H9 (cell line): ENCODE measurements around the gene OPA3. TPM values are rescaled to one million over a fixed set of nuclear protein-coding genes. Genes with fewer than 3 reads are reported as not detected.

ENCODE experiments used
- DNase-seq: peaks from one replicate; pipeline ENCODE4 v3.0.0-alpha.2; 2017
- H2AFZ ChIP-seq: one replicate; pipeline ENCODE4 v1.6.1; 2013; ENCODE audit warnings: mild to moderate bottlenecking, low read length, control low read depth, moderate library complexity
- H2AK5ac ChIP-seq: 2 replicates; pipeline ENCODE4 v1.6.1; 2013; ENCODE audit warnings: low read length, control low read depth, mixed read lengths; ENCODE audit not compliant: insufficient read length
- H2BK120ac ChIP-seq: one replicate; pipeline ENCODE4 v1.6.1; 2013; ENCODE audit warnings: low read depth, mild to moderate bottlenecking, low read length, control low read depth, inconsistent platforms; ENCODE audit not compliant: poor library complexity, severe bottlenecking
- H2BK12ac ChIP-seq: 2 replicates; pipeline ENCODE4 v1.6.1; 2013; ENCODE audit warnings: low read length, control low read depth, mixed read lengths, low read depth; ENCODE audit not compliant: insufficient read length
- H2BK15ac ChIP-seq: 2 replicates; pipeline ENCODE4 v1.6.1; 2013; ENCODE audit warnings: low read depth, low read length, control low read depth
- H2BK20ac ChIP-seq: one replicate; pipeline ENCODE4 v1.6.1; 2013; ENCODE audit warnings: low read depth, mild to moderate bottlenecking, low read length, control low read depth, inconsistent platforms; ENCODE audit not compliant: poor library complexity, severe bottlenecking
- H2BK5ac ChIP-seq: 2 replicates; pipeline ENCODE4 v1.6.1; 2013; ENCODE audit warnings: low read length, control low read depth, mixed read lengths; ENCODE audit not compliant: insufficient read length
- H3K14ac ChIP-seq: 2 replicates; pipeline ENCODE4 v1.6.1; 2013; ENCODE audit warnings: low read length, control low read depth; ENCODE audit not compliant: insufficient read depth
- H3K18ac ChIP-seq: 2 replicates; pipeline ENCODE4 v1.6.1; 2013; ENCODE audit warnings: low read depth, mild to moderate bottlenecking, mixed read lengths, low read length, control low read depth; ENCODE audit not compliant: insufficient read length
- H3K23ac ChIP-seq: 2 replicates; pipeline ENCODE4 v1.6.1; 2013; ENCODE audit warnings: low read length, control low read depth, mixed read lengths, low read depth; ENCODE audit not compliant: insufficient read length
- H3K23me2 ChIP-seq: 2 replicates; pipeline ENCODE4 v1.6.1; 2013; ENCODE audit warnings: low read depth, mild to moderate bottlenecking, mixed read lengths, low read length, control low read depth; ENCODE audit not compliant: insufficient read length, poor library complexity, severe bottlenecking
- H3K27ac ChIP-seq: 2 replicates; pipeline ENCODE4 v1.5.1; 2013; ENCODE audit warnings: low read length, control low read depth, mixed read lengths, low read depth; ENCODE audit not compliant: insufficient read length
- H3K27me3 ChIP-seq: 2 replicates; pipeline ENCODE4 v1.6.1; 2013; ENCODE audit warnings: low read length, control low read depth, inconsistent platforms; ENCODE audit not compliant: insufficient read depth
- H3K4ac ChIP-seq: 2 replicates; pipeline ENCODE4 v1.6.1; 2013; ENCODE audit warnings: low read depth, mild to moderate bottlenecking, control low read depth, inconsistent platforms, low read length, moderate library complexity
- H3K4me1 ChIP-seq: 2 replicates; pipeline ENCODE4 v1.6.1; 2013; ENCODE audit warnings: low read length, control low read depth, inconsistent platforms; ENCODE audit not compliant: insufficient read depth
- H3K4me2 ChIP-seq: 2 replicates; pipeline ENCODE4 v1.6.1; 2013; ENCODE audit warnings: low read length, control low read depth, mixed read lengths; ENCODE audit not compliant: insufficient read length, insufficient read depth
- H3K56ac ChIP-seq: 2 replicates; pipeline ENCODE4 v1.6.1; 2013; ENCODE audit warnings: low read depth, mild to moderate bottlenecking, mixed read lengths, low read length, control low read depth; ENCODE audit not compliant: insufficient read length
- H3K79me1 ChIP-seq: 2 replicates; pipeline ENCODE4 v1.6.1; 2013; ENCODE audit warnings: low read depth, mild to moderate bottlenecking, moderate library complexity, low read length, control low read depth, inconsistent platforms; ENCODE audit not compliant: insufficient read depth, poor library complexity, severe bottlenecking
- H3K79me2 ChIP-seq: 2 replicates; pipeline ENCODE4 v1.6.1; 2013; ENCODE audit warnings: low read length, control low read depth, inconsistent platforms; ENCODE audit not compliant: insufficient read depth
- H3K9ac ChIP-seq: 2 replicates; pipeline ENCODE4 v1.6.1; 2013; ENCODE audit warnings: low read length, control low read depth, mixed read lengths; ENCODE audit not compliant: insufficient read length; ENCODE audit errors: extremely low read depth
- H3K9me3 ChIP-seq: one replicate; pipeline ENCODE4 v1.6.1; 2013; ENCODE audit warnings: low read depth, low read length, inconsistent platforms; ENCODE audit not compliant: control insufficient read depth
- H3T11ph ChIP-seq: one replicate; pipeline ENCODE4 v1.6.1; 2013; ENCODE audit warnings: mild to moderate bottlenecking, low read length, control low read depth, inconsistent platforms
- H4K20me1 ChIP-seq: one replicate; pipeline ENCODE4 v1.6.1; 2013; ENCODE audit not compliant: control insufficient read depth, insufficient read length, insufficient read depth
- H4K5ac ChIP-seq: 2 replicates; pipeline ENCODE4 v1.6.1; 2013; ENCODE audit warnings: low read depth, mild to moderate bottlenecking, mixed read lengths, low read length, control low read depth; ENCODE audit not compliant: insufficient read length
- H4K8ac ChIP-seq: replicated peaks from 2 replicates; pipeline ENCODE4 v1.6.1; 2013; ENCODE audit warnings: low read length, control low read depth, mixed read lengths, low read depth; ENCODE audit not compliant: insufficient read length
- H4K91ac ChIP-seq: 2 replicates; pipeline ENCODE4 v1.6.1; 2013; ENCODE audit warnings: low read depth, mild to moderate bottlenecking, moderate library complexity, mixed read lengths, low read length, control low read depth; ENCODE audit not compliant: insufficient read length
- H3K27ac Mint-ChIP-seq, 3 experiments: 2 replicates in 2 of 3; 3 replicates in 1 of 3; pipeline ENCODE4 v1.8.0; 2020 to 2021; ENCODE audit warnings: mixed read lengths in 3 of 3, mild to moderate bottlenecking in 1 of 3, moderate library complexity in 1 of 3
- H3K27me3 Mint-ChIP-seq: 2 replicates; pipeline ENCODE4 v1.8.0; 2021; ENCODE audit warnings: low read depth, mild to moderate bottlenecking, moderate library complexity, mixed read lengths
- H3K36me3 Mint-ChIP-seq, 3 experiments: 2 replicates in 2 of 3; 3 replicates in 1 of 3; pipeline ENCODE4 v1.8.0; 2020 to 2021; ENCODE audit warnings: low read depth in 3 of 3, mixed read lengths in 3 of 3; ENCODE audit not compliant: insufficient read depth in 1 of 3
- H3K4me1 Mint-ChIP-seq, 2 experiments: 2 replicates each; pipeline ENCODE4 v1.8.0; 2020; ENCODE audit warnings: mixed read lengths in 2 of 2
- H3K4me3 Mint-ChIP-seq, 2 experiments: 2 replicates in 1 of 2; 3 replicates in 1 of 2; pipeline ENCODE4 v1.8.0; 2020 to 2021; ENCODE audit warnings: mild to moderate bottlenecking in 2 of 2, mixed read lengths in 2 of 2, moderate library complexity in 1 of 2
- H3K9me3 Mint-ChIP-seq, 2 experiments: 2 replicates in 1 of 2; 3 replicates in 1 of 2; pipeline ENCODE4 v1.8.0; 2020; ENCODE audit warnings: mild to moderate bottlenecking in 2 of 2, mixed read lengths in 2 of 2, moderate library complexity in 1 of 2
- WGBS: extraction: QIAGEN DNeasy Blood & Tissue Kit; methylation state at CpG from one replicate; pipeline ENCODE4 v1.1.7; 2013; ENCODE audit warnings: missing lambda C conversion rate, low lambda C conversion rate, mixed read lengths; ENCODE audit not compliant: insufficient read length; ENCODE audit errors: extremely low coverage; 5-methylcytosine and 5-hydroxymethylcytosine counted together
- total RNA-seq: library from RNA; stranded (reverse); gene quantifications from 2 replicates; pipeline ENCODE4 v1.2.1, GENCODE V29; 2021
- TF ChIP-seq, protein P1 (sequence below): fragments of 200-600 bp; sonication (generic); conservative IDR thresholded peaks from 3 replicates; pipeline ENCODE4 v1.8.0; 2021; ENCODE audit warnings: antibody characterized with exemption, mild to moderate bottlenecking

Gene OPA3
- total RNA-seq, 1 experiment from 2014 or later, result 13.0 TPM

DNA sequence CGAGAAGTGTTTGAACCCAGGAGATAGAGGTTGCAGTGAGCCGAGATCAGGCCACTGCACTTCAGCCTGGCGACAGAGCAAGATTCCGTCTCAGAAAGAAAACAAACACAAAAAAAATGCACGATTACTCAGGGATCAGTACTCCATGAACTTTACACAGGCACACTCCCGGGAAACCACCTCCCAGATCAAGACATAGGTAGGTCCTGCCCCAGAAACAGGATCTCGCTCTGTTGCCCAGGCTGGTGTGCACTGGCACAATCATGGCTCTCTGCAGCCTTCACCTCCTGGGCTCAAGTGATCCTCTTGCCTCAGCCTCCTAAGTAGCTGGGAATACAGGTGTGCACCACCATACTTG is 66.2 kb downstream of the OPA3 start:
- no peak overlapping the region for H3K4me2 ChIP-seq
- H3K18ac ChIP-seq, result no peak overlapping the region
- no peaks in the 10 kb centered on the region for H3K27me3 ChIP-seq
- H3K9ac ChIP-seq, result no peak overlapping the region
- no peak for DNase-seq
- no peak overlapping the region for H3K14ac ChIP-seq
- H3T11ph ChIP-seq, result no peak overlapping the region
- H3K23me2 ChIP-seq, result no peaks in the 10 kb centered on the region
- no peaks in the 10 kb centered on the region; the same call in 1 of the 2 replicates for H3K27me3 Mint-ChIP-seq
- H2AK5ac ChIP-seq, result no peak overlapping the region
- no peak overlapping the region for H3K56ac ChIP-seq
- no peak overlapping the region for H2BK5ac ChIP-seq
- TF ChIP-seq, protein P1, sequence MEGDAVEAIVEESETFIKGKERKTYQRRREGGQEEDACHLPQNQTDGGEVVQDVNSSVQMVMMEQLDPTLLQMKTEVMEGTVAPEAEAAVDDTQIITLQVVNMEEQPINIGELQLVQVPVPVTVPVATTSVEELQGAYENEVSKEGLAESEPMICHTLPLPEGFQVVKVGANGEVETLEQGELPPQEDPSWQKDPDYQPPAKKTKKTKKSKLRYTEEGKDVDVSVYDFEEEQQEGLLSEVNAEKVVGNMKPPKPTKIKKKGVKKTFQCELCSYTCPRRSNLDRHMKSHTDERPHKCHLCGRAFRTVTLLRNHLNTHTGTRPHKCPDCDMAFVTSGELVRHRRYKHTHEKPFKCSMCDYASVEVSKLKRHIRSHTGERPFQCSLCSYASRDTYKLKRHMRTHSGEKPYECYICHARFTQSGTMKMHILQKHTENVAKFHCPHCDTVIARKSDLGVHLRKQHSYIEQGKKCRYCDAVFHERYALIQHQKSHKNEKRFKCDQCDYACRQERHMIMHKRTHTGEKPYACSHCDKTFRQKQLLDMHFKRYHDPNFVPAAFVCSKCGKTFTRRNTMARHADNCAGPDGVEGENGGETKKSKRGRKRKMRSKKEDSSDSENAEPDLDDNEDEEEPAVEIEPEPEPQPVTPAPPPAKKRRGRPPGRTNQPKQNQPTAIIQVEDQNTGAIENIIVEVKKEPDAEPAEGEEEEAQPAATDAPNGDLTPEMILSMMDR, result no peak
- peaks cover 12% of the 10 kb centered on the region for H3K79me1 ChIP-seq
- WGBS, result no CpG with 5 or more reads among the region's 7 CpGs
- no peak overlapping the region for H3K4me3 Mint-ChIP-seq
- no peak overlapping the region for H2BK120ac ChIP-seq
- H3K27ac Mint-ChIP-seq, result no peak overlapping the region
- no peaks in the 10 kb centered on the region for H4K20me1 ChIP-seq
- no peak overlapping the region for H4K5ac ChIP-seq
- no peaks in the 10 kb centered on the region for H3K9me3 ChIP-seq
- no peak overlapping the region for H4K91ac ChIP-seq
- peaks cover 4 to 5% of the 10 kb centered on the region in 2 experiments; a peak in 3 of 4 replicates for H3K4me1 Mint-ChIP-seq
- no peak overlapping the region for H2BK15ac ChIP-seq
- H2AFZ ChIP-seq, result no peak overlapping the region
- H2BK12ac ChIP-seq, result no peak overlapping the region
- no peak overlapping the region for H3K4ac ChIP-seq
- no peak overlapping the region for H3K23ac ChIP-seq
- H3K9me3 Mint-ChIP-seq, result no peaks in the 10 kb centered on the region
- no peak overlapping the region for H2BK20ac ChIP-seq
- peaks cover 12% of the 10 kb centered on the region; the same call in 1 of the 2 replicates for H3K79me2 ChIP-seq
- no peaks in the 10 kb centered on the region for H3K4me1 ChIP-seq
- H3K36me3 Mint-ChIP-seq, result peaks cover 27 to 48% (median 34%) of the 10 kb centered on the region in 3 experiments
- H4K8ac ChIP-seq, result no peak overlapping the region
- H3K27ac ChIP-seq, result no peak overlapping the region
